Renal cortex interstitium (tissue), 11 donors: Measurements from ENCODE around the gene ILDR2. TPM values are rescaled to one million over a fixed set of nuclear protein-coding genes. Genes with fewer than 3 reads are reported as not detected.

Source experiments
- DNase-seq, 11 donors: peaks; one replicate each; pipeline ENCODE4 v3.0.0-alpha.2; 2013; ENCODE audit warnings: low read depth in 9 of 11, low spot score in 4 of 11; ENCODE audit errors: extremely low read depth in 1 of 11
- polyA plus RNA-seq, 3 donors: library from polyadenylated mRNA; unstranded; fragments of 120-200 nt; gene quantifications; one replicate each; pipeline ENCODE4 v1.2.1, GENCODE V29; 2013; ENCODE audit not compliant: insufficient read length in 3 of 3

ILDR2 gene
- polyA plus RNA-seq, 3 donors = 15.5 to 18.1 (median 16.6) TPM

DNA sequence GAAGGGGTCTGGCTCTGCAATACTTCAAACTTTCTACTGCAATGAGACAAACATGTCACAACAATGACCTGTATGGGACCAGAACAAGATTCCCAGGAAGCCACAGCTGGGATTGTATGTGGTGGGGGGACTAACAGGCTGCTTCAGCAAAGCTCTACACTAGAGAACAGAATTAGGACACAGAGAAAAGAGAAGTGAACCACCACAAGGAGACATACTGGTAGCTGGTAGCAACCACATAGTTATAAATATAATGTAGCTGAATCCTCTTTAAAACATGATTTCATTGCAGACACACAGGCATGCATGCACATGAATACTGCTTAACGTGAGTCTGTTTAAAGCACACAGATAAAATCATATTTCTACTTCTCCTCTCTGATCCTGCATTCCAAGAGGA lies 3.5 kb upstream of the ILDR2 start:
- DNase-seq = no peak

DNA sequence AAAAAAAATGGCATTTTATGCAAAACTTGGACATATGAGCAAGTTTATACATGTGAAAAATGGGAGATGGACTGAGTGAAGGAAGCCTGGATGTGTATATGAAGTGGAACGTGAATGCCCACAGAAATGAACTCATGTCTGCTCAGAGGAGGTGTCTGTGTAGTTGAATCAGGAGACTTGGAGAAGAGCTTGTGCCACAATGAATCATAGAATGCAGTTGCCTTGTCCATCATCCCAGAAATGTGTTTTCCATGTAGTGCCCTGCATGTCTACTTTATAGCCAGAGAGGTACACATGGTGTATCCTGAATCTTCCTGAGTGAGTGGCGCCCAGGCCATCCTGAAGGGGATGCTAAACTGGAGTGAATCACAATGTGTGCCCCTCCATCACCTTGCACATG lies 2.6 kb upstream of the ILDR2 start:
- DNase-seq = no peak

GRCh38 chr1:166974647-166975345 lies 544 bp downstream of the ILDR2 start:
- peak in 3 of 11 donors; percentile 2 to 21 (median 16) for DNase-seq

DNA sequence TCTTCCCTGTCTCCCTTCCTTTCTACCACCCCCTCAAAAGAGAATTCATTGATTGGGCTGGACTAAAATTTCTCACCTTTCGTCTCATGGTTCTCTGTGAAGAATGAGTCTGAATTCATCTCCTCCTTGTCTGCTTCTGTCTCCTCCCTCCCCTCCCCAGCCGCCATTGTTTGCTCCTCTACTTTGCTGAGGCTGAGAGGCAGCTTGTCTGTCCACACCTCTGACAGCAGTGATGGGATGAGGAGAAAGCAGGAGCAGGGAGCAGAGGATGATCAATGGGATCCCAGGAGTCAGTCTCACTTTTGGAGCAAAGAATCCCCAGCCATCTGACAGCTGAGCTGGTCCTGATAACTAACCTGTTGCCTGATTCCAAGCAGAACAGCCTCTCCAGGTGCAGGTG lies 2.5 kb downstream of the ILDR2 start:
- no peak for DNase-seq

GRCh38 chr1:166972193-166972592 lies 3.1 kb downstream of the ILDR2 start:
- DNase-seq = no peak

DNA sequence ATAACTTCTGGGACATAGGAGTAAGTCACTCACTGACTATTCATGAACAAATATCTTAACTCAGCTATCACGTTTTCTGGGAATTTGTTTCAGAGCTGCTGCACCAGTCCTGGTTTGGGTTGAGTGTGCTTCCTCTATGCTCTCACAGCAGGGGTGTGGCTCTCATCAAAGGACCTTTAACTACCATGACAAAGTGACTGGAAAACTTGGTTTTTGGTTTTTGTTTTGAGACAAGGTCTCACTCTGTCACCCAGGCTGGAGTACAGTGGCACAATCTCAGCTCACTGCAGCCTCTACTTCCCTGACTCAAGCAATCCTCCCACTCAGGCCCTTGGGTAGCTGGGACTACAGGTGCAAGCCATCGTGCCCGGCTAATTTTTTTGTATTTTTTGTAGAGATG lies 4.1 kb downstream of the ILDR2 start:
- no peak for DNase-seq

GRCh38 chr1:166969074-166969677 lies 6.2 kb downstream of the ILDR2 start:
- DNase-seq = no peak

DNA sequence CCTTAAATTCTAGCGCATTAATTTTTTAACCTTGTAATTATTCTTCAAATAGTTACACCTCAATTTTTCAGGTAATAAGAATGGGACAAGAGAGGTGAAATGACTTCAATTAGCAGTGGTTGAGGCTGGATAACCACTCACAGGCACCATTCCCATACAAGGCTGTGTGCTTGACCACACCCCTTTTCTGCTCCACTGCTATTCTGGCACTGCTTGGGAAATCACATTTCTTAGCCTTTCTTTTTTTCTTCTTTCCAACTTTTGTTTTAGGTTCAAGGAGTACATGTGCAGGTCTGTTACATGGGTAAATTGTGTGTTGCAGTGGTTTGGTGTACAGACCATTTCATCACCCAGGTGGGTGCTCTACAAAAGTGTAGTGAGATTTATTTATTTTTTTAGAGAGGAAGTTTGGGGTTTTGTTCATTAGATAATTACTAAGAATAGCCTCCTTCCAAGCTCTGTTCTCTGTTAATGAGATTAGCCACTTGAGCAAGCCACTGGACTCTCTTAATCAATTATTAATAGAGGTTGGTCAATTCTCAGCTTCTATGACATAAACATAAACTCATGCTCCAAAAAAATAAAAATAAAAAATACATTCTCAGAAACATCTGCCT lies 14.4 kb downstream of the ILDR2 start:
- no peak for DNase-seq

DNA sequence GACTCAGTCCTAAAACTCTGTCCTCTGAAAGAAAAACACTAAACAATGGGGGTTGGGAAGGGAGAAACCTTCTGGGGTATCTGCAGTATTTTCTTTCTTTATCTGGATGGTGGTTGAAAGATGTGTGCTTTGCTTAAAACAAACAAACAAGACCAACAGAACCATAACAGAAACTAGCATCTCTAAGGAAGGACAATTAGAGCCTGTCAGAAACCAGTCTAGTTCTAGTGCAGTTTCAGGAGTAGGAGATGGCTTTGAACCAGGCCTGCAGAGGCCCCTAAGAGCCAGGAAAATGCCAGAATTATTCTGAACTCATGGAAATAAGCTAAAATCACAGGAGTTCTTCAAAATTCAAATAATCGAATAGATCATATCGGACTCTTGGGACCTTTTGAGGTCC lies 18.5 kb downstream of the ILDR2 start:
- DNase-seq = no peak

GRCh38 chr1:166956057-166956850 lies 19.1 kb downstream of the ILDR2 start:
- DNase-seq = no peak

DNA sequence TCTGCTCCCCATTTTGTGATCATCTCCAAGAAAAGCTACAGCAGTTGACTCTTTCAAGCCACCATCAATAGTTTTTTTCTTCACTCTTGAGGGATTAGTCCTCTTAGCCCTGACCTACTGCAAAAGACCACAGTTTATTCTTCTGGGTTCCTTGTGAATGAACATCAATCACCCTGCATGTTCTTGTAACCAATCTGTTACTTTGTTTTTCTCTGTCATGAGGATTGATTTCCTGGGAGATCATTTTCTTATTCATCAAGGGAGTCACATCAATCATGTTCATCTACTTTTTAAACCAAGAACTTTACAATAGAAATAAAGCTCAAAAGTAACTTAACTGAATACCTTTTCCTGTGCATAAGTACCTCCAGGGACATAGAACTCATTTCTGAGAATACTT lies 21.8 kb downstream of the ILDR2 start:
- no peak for DNase-seq

GRCh38 chr1:166952002-166952746 lies 23.2 kb downstream of the ILDR2 start:
- no peak for DNase-seq

DNA sequence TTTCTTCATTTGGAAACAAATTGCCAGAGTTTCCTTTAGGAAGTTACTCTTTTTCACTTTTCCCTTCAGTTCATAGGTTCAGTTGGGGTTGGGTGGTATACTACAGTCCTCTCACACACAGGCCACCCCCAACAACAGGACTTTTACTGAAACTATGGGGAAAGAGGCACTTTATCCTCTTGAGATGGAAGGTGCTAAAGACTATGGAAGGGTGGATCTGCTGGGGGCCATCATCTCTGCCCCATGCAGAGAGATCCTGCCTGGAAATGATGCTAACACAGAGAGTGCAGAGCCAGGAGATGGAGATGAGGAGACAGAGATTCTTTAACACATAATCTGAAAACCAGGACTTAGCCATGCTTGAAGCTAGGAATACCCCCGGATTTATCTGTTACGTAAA lies 24.3 kb downstream of the ILDR2 start:
- no peak for DNase-seq

DNA sequence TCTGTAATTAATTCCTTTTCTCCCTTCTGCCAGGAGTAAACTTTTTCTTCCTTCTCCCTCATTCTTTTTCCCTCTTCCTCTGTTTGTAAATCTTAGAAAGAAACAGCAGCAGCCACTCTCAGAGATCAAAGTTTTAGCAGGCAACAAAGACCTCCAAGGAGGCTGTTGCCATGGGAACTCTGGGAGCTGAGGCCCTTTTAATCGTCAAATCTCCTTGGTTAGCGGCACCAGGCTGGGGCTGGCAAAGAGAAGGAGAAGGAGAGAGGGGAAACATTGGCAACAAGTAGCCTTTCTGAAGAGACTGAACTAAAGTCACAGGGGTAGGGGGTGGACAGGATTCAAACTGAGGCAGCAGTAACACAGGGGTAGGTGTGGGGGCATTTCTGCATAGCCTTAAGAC lies 25.2 kb downstream of the ILDR2 start:
- DNase-seq = no peak

DNA sequence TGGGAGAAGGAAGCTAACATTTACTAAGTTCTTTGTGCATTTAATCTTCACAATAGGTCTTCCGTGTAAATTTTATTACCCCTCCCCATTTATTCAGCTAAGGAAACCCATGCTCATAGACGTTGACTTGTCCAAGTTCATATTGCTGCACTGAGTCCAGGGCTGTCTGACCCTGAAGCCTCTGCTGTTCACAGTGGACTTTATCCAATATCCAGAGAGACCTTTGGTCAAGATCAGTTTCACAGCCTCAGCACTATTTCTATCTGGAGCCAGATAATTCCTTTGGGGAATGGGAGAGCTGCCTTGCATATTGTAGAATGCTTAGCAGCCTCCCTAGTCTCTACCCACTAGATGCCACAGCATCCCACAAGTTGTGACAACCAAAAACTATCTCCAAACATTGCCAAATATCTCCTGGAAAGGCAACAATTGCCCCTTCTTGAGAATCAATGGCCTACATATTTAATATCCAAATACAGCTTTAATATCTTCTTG lies 26.4 kb downstream of the ILDR2 start:
- no peak for DNase-seq

DNA sequence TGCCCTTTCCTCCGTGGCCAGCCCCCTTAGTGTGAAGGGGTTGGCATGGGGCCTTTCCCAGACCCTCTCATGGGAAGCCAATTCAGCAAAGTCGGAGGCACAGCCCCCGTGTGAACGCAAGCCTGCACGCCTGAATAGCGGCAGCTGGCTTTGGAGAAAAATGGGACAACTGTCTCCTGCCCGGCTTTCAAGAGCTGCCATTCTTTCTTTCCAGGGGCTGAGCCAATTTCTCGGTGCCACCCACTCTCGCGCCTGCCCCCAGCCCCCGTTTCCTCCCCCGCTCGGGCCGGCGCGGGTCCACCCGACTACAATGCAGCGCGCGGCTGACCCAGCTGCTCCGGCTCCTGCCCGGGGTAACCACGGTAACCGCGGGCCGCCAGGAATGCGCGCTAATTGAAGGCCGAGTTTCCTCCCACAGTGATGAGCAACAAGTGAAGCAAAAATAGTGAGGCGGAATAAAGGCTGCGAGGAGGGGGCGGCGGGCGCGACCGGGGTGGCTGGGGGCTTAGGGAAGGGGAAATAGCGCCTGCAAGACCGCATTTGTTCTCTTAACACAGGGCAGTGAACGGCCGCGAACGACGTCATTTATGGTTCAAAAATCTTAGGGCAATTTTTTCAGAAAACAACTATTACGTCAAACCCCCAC lies 27.8 kb downstream of the ILDR2 start:
- DNase-seq = peak; percentile 36 to 83 (median 72)

DNA sequence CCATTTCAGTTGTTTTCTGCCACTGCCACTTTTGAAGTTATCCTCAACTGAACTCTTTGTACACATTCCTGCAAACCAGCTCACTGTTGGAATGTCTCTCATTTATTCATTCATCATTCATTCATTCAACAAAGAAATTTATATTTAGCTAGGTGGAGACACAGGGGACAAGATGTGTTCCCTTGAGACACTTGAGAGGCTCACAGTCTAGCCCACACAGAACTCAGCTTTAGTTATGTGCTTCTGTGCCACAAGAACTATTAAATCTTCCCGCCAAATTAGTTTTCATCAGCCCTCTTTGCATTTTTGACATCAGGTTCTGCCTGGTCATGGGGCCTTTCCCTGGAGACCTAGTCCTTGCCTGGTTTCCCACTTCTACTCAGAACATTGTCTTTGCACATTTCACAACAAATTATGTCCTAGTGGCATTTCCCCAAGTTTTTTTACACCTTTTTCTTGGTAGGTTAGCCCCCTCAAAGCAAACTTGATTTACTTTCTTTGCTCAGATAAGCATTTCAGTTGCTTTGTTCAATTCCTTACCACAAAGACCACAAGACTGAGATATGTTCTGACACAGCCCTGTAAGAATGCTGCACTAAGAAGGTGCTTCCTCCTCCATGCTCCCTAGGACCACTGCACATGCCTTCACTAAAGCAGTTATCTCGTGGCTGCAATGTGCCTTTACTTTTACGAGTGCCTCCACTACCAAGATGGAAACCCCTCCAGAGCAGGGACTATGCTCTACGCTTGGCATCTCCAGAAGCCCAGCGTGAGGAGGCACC lies 31.0 kb downstream of the ILDR2 start:
- DNase-seq = no peak
